ENCODE measurements around the gene PICALM. TPM values are rescaled to one million over a fixed set of nuclear protein-coding genes. Genes with fewer than 3 reads are reported as not detected.

PICALM gene
- total and polyA plus RNA-seq, 3 experiments from 2014 or later = 25.6 to 103 (median 95.2) TPM

- H3K4me1 Mint-ChIP-seq = peaks cover 59 to 79% (median 76%) of the 10 kb centered on the region in 3 donors
- Histone ChIP-seq H3K27me3 (ENCODE audit: insufficient read depth, low read length, poor library complexity, severe bottlenecking) (no peaks in the 10 kb centered on the region), H3K4me1 (ENCODE audit: insufficient read depth, low read length) (peaks cover 27% of the 10 kb centered on the region), H3K27ac (ENCODE audit: low read depth, low read length) (no peak overlapping the region), H3K36me3 (ENCODE audit: insufficient read depth, low read length) (peaks cover 5% of the 10 kb centered on the region), H3K4me3 (ENCODE audit: low read length) (no peak overlapping the region), H3K9me3 (ENCODE audit: low read length) (no peaks in the 10 kb centered on the region)
- no peaks in the 10 kb centered on the region for H3K27me3 Mint-ChIP-seq
- no peak for DNase-seq
- H3K9me3 Mint-ChIP-seq = no peaks in the 10 kb centered on the region
- POLR2A ChIA-PET = no interaction called here
- H3K27ac Mint-ChIP-seq = peak overlapping the region in 5 of 8 donors; percentile 5 to 69 (median 6)
- H3K4me3 Mint-ChIP-seq = peak overlapping the region in 1 of 7 donors; percentile 20
- peaks cover 0 to 36% (median 2%) of the 10 kb centered on the region in 3 donors for H3K36me3 Mint-ChIP-seq
- CTCF ChIA-PET = no interaction called here
These were observed 34.2 kb downstream of the PICALM start for GRCh38 chr11:86034710-86035109.

- ChIA-PET CTCF (no interaction called here), POLR2A (no interaction called here)
- H3K4me3 ChIP-seq (ENCODE audit: low read length) = no peak overlapping the region
- peaks cover 0 to 76% (median 24%) of the 10 kb centered on the region in 3 donors for H3K36me3 Mint-ChIP-seq
- no peaks in the 10 kb centered on the region for H3K9me3 ChIP-seq (ENCODE audit: low read length)
- no peak for DNase-seq
- peak overlapping the region in 2 of 7 donors; percentile 12 to 44 for H3K4me3 Mint-ChIP-seq
- peaks cover 26% of the 10 kb centered on the region for H3K36me3 ChIP-seq (ENCODE audit: insufficient read depth, low read length)
- no peaks in the 10 kb centered on the region for H3K9me3 Mint-ChIP-seq
- H3K27me3 ChIP-seq (ENCODE audit: insufficient read depth, low read length, poor library complexity, severe bottlenecking) = no peaks in the 10 kb centered on the region
- H3K4me1 Mint-ChIP-seq = peaks cover 48 to 69% (median 69%) of the 10 kb centered on the region in 3 donors
- H3K27ac ChIP-seq (ENCODE audit: low read depth, low read length) = no peak overlapping the region
- H3K4me1 ChIP-seq (ENCODE audit: insufficient read depth, low read length) = peaks cover 4% of the 10 kb centered on the region
- peak overlapping the region in 5 of 8 donors; percentile 14 to 91 (median 42) for H3K27ac Mint-ChIP-seq
- H3K27me3 Mint-ChIP-seq = no peaks in the 10 kb centered on the region
These were observed 47.5 kb downstream of the PICALM start for GRCh38 chr11:86021377-86021776.

GRCh38 chr11:86018249-86018648, 50.6 kb downstream of the PICALM start:
- Histone ChIP-seq H3K4me3 (ENCODE audit: low read length) (no peak overlapping the region), H3K36me3 (ENCODE audit: insufficient read depth, low read length) (peaks cover 18% of the 10 kb centered on the region), H3K27ac (ENCODE audit: low read depth, low read length) (no peak overlapping the region), H3K27me3 (ENCODE audit: insufficient read depth, low read length, poor library complexity, severe bottlenecking) (no peaks in the 10 kb centered on the region), H3K4me1 (ENCODE audit: insufficient read depth, low read length) (peaks cover 4% of the 10 kb centered on the region), H3K9me3 (ENCODE audit: low read length) (no peaks in the 10 kb centered on the region)
- ChIA-PET POLR2A (no interaction called here), CTCF (interaction anchor here (0.8 to 2.7 kb wide), 4 partner anchors 9 to 277 kb away, joined by 3 to 8 read pairs (median 3); no protein-coding TSS in a partner anchor)
- Mint-ChIP-seq H3K27ac (peak overlapping the region in 1 of 8 donors; percentile 26), H3K27me3 (no peaks in the 10 kb centered on the region), H3K4me1 (peaks cover 51 to 77% (median 66%) of the 10 kb centered on the region in 3 donors), H3K36me3 (peaks cover 0 to 77% (median 25%) of the 10 kb centered on the region in 3 donors), H3K9me3 (no peaks in the 10 kb centered on the region), H3K4me3 (no peak overlapping the region)
- no peak for DNase-seq

GRCh38 chr11:86016451-86016850, 52.4 kb downstream of the PICALM start:
- H3K27ac ChIP-seq (ENCODE audit: low read depth, low read length) = no peak overlapping the region
- Mint-ChIP-seq H3K4me1 (peaks cover 37 to 60% (median 48%) of the 10 kb centered on the region in 3 donors), H3K27ac (peak overlapping the region in 6 of 8 donors; percentile 30 to 76 (median 53)), H3K4me3 (no peak overlapping the region), H3K9me3 (no peaks in the 10 kb centered on the region), H3K27me3 (no peaks in the 10 kb centered on the region), H3K36me3 (peaks cover 0 to 73% (median 25%) of the 10 kb centered on the region in 3 donors)
- H3K4me1 ChIP-seq (ENCODE audit: insufficient read depth, low read length) = peaks cover 4% of the 10 kb centered on the region
- H3K27me3 ChIP-seq (ENCODE audit: insufficient read depth, low read length, poor library complexity, severe bottlenecking) = no peaks in the 10 kb centered on the region
- H3K4me3 ChIP-seq (ENCODE audit: low read length) = no peak overlapping the region
- peaks cover 18% of the 10 kb centered on the region for H3K36me3 ChIP-seq (ENCODE audit: insufficient read depth, low read length)
- ChIA-PET POLR2A (no interaction called here), CTCF (interaction anchor here (2.7 kb wide), 1 partner anchor 202 kb away, joined by 8 read pairs; no protein-coding TSS in a partner anchor)
- no peaks in the 10 kb centered on the region for H3K9me3 ChIP-seq (ENCODE audit: low read length)
- no peak for DNase-seq

- H3K27me3 Mint-ChIP-seq = no peaks in the 10 kb centered on the region
- no peak overlapping the region for H3K4me3 ChIP-seq (ENCODE audit: low read length)
- peak overlapping the region in 1 of 7 donors; percentile 58 for H3K4me3 Mint-ChIP-seq
- H3K36me3 ChIP-seq (ENCODE audit: insufficient read depth, low read length) = peaks cover 19% of the 10 kb centered on the region
- H3K9me3 Mint-ChIP-seq = no peaks in the 10 kb centered on the region
- ChIA-PET CTCF (interaction anchor here (1.1 to 2.7 kb wide), 4 partner anchors 9 to 203 kb away, joined by 3 to 8 read pairs (median 6); partner anchors contain the start of gene CCDC83), POLR2A (interaction anchor here (0.5 kb wide), 1 partner anchor 49 kb away, joined by 3 read pairs; no protein-coding TSS in a partner anchor)
- peaks cover 0 to 70% (median 25%) of the 10 kb centered on the region in 3 donors for H3K36me3 Mint-ChIP-seq
- H3K27ac ChIP-seq (ENCODE audit: low read depth, low read length) = no peak overlapping the region
- H3K9me3 ChIP-seq (ENCODE audit: low read length) = no peaks in the 10 kb centered on the region
- no peaks in the 10 kb centered on the region for H3K27me3 ChIP-seq (ENCODE audit: insufficient read depth, low read length, poor library complexity, severe bottlenecking)
- H3K4me1 Mint-ChIP-seq = peaks cover 29 to 53% (median 41%) of the 10 kb centered on the region in 3 donors
- no peaks in the 10 kb centered on the region for H3K4me1 ChIP-seq (ENCODE audit: insufficient read depth, low read length)
- DNase-seq = no peak
- H3K27ac Mint-ChIP-seq = peak overlapping the region in 5 of 8 donors; percentile 2 to 78 (median 38)
These were observed 53.2 kb downstream of the PICALM start for GRCh38 chr11:86015699-86016098.

- H3K27ac Mint-ChIP-seq = no peak overlapping the region
- ChIA-PET POLR2A (interaction anchor here (0.8 kb wide), 1 partner anchor 179 kb away, joined by 3 read pairs; no protein-coding TSS in a partner anchor), CTCF (interaction anchor here (1.7 to 2.5 kb wide), 2 partner anchors 10 to 180 kb away, joined by 6 to 7 read pairs; no protein-coding TSS in a partner anchor)
- no peaks in the 10 kb centered on the region for H3K9me3 Mint-ChIP-seq
- no peak overlapping the region for H3K27ac ChIP-seq (ENCODE audit: low read depth, low read length)
- peaks cover 19% of the 10 kb centered on the region for H3K36me3 ChIP-seq (ENCODE audit: insufficient read depth, low read length)
- H3K27me3 ChIP-seq (ENCODE audit: insufficient read depth, low read length, poor library complexity, severe bottlenecking) = no peaks in the 10 kb centered on the region
- no peaks in the 10 kb centered on the region for H3K9me3 ChIP-seq (ENCODE audit: low read length)
- H3K4me1 Mint-ChIP-seq = peaks cover 26 to 41% (median 32%) of the 10 kb centered on the region in 3 donors
- H3K4me3 ChIP-seq (ENCODE audit: low read length) = no peak overlapping the region
- no peak for DNase-seq
- peaks cover 0 to 71% (median 22%) of the 10 kb centered on the region in 3 donors for H3K36me3 Mint-ChIP-seq
- no peaks in the 10 kb centered on the region for H3K4me1 ChIP-seq (ENCODE audit: insufficient read depth, low read length)
- no peak overlapping the region for H3K4me3 Mint-ChIP-seq
- no peaks in the 10 kb centered on the region for H3K27me3 Mint-ChIP-seq
These were observed 54.7 kb downstream of the PICALM start for GRCh38 chr11:86014221-86014620.

- Histone ChIP-seq H3K4me1 (ENCODE audit: insufficient read depth, low read length) (no peaks in the 10 kb centered on the region), H3K9me3 (ENCODE audit: low read length) (no peaks in the 10 kb centered on the region), H3K27ac (ENCODE audit: low read depth, low read length) (no peak overlapping the region), H3K4me3 (ENCODE audit: low read length) (no peak overlapping the region), H3K27me3 (ENCODE audit: insufficient read depth, low read length, poor library complexity, severe bottlenecking) (no peaks in the 10 kb centered on the region), H3K36me3 (ENCODE audit: insufficient read depth, low read length) (peaks cover 19% of the 10 kb centered on the region)
- ChIA-PET CTCF (interaction anchor here (1.7 to 2.5 kb wide), 2 partner anchors 11 to 180 kb away, joined by 6 to 7 read pairs; no protein-coding TSS in a partner anchor), POLR2A (interaction anchor here (0.8 kb wide), 1 partner anchor 180 kb away, joined by 3 read pairs; no protein-coding TSS in a partner anchor)
- H3K9me3 Mint-ChIP-seq = no peaks in the 10 kb centered on the region
- H3K27me3 Mint-ChIP-seq = no peaks in the 10 kb centered on the region
- DNase-seq = no peak
- H3K27ac Mint-ChIP-seq = peak overlapping the region in 1 of 8 donors; percentile 42
- no peak overlapping the region for H3K4me3 Mint-ChIP-seq
- peaks cover 26 to 39% (median 31%) of the 10 kb centered on the region in 3 donors for H3K4me1 Mint-ChIP-seq
- peaks cover 0 to 73% (median 20%) of the 10 kb centered on the region in 3 donors for H3K36me3 Mint-ChIP-seq
These were observed 55.2 kb downstream of the PICALM start for GRCh38 chr11:86013713-86014112.

GRCh38 chr11:86011175-86011574, 57.7 kb downstream of the PICALM start:
- H3K36me3 Mint-ChIP-seq = peaks cover 0 to 81% (median 22%) of the 10 kb centered on the region in 3 donors
- H3K36me3 ChIP-seq (ENCODE audit: insufficient read depth, low read length) = peaks cover 26% of the 10 kb centered on the region
- no peaks in the 10 kb centered on the region for H3K9me3 Mint-ChIP-seq
- DNase-seq = no peak
- ChIA-PET CTCF (interaction anchor here (2.3 kb wide), 1 partner anchor 31 kb away, joined by 5 read pairs; no protein-coding TSS in a partner anchor), POLR2A (no interaction called here)
- H3K27me3 Mint-ChIP-seq = no peaks in the 10 kb centered on the region
- H3K27ac ChIP-seq (ENCODE audit: low read depth, low read length) = no peak overlapping the region
- H3K27me3 ChIP-seq (ENCODE audit: insufficient read depth, low read length, poor library complexity, severe bottlenecking) = no peaks in the 10 kb centered on the region
- peaks cover 15 to 32% (median 23%) of the 10 kb centered on the region in 3 donors for H3K4me1 Mint-ChIP-seq
- no peaks in the 10 kb centered on the region for H3K9me3 ChIP-seq (ENCODE audit: low read length)
- no peak overlapping the region for H3K4me3 ChIP-seq (ENCODE audit: low read length)
- no peaks in the 10 kb centered on the region for H3K4me1 ChIP-seq (ENCODE audit: insufficient read depth, low read length)
- no peak overlapping the region for H3K27ac Mint-ChIP-seq
- no peak overlapping the region for H3K4me3 Mint-ChIP-seq
